T follicular helper cell (primary cell): ENCODE results near the gene TRERF1.

Experiments used
- DNase-seq: peaks from one replicate; pipeline ENCODE4 v3.0.0-alpha.2; 2020; ENCODE audit warnings: low read depth

The TRERF1 gene

GRCh38 chr6:42423244-42423643, 28.5 kb downstream of the TRERF1 start:
- no peak for DNase-seq

DNA sequence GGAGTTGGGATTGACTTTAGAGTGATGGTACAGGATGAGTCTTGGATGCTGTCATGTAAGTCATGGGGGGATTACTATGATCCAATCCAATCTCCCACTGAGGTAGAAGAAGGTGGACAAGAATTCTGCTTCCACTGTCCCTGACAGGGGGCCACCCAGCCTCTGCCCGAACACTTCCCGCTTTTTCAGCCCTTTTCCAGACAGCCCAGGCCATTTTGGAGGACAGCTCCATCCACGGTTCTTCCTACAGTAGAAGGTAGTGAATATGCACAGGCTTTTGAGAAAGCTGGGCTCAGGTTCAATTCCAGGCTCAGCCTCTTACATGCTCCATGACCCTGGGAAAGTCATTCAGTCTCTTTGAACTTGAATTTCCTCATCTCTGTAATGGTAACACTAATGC, 31.0 kb downstream of the TRERF1 start:
- no peak for DNase-seq

- no peak for DNase-seq
Observed at GRCh38 chr6:42419490-42420280, 32.0 kb downstream of the TRERF1 start.

DNA sequence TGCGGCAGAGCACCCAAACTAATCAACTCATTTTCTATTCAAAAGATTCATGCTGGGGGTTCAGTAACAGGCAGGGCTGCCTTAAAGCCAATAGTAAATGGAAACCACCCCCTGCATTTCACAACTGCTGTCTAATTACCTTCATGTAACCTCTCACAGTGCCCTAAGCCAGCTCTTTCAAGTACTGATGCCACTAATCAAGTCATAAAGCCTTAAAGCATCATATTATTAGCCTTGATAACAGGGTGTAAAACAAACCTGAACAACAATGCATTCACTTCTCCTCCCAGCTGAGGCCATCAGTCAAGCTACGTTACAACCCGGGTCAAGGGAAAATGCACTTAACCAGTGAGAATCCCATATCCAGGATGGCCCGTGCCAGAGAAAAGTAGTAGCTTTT, 33.0 kb downstream of the TRERF1 start:
- DNase-seq, result no peak

- no peak for DNase-seq
Observed at GRCh38 chr6:42417641-42418112, 34.0 kb downstream of the TRERF1 start.

- DNase-seq, result no peak
Observed at GRCh38 chr6:42411406-42411805, 40.3 kb downstream of the TRERF1 start.

GRCh38 chr6:42410861-42411260, 40.9 kb downstream of the TRERF1 start:
- DNase-seq, result no peak

DNA sequence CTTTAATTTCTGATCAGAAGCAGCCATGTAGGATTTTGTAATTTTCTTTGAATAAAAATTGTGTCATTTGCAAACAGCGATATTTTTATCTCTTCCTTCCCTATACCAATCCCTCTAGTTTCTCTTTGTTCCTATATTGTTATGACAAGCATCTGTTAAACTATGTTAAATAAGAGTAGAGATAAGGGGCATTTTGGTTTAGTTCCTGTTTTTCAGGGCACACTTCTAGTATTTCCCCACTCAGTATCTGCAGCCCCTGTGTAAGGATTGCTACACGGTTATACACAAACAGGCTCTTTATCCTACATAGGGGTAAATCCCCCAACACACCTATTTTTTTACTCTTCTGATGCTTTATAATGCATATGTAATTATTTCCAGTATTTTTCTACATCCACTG, 42.1 kb downstream of the TRERF1 start:
- no peak for DNase-seq

DNA sequence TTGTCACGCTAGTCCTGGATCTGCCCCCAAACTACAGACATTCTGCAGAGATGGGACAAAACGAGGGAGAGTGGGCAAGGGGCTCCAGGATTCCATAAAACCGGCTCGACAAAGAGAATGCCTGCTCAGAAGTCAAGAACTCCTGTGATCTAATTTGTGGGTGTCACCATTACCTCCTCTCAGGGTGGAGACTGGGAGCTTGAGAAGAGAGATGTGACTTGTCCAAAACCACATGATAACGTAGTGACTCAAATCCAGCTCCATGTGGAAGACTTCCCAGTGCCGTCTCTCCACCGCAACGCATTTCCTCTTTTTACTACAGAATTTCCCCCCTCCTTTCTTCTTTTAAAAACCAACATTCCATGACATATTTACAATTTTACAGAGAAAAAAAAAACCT, 44.3 kb downstream of the TRERF1 start:
- DNase-seq, result no peak

- DNase-seq, result no peak
Observed at GRCh38 chr6:42406306-42407280, 45.1 kb downstream of the TRERF1 start.

- DNase-seq, result no peak
Observed at GRCh38 chr6:42405021-42405420, 46.7 kb downstream of the TRERF1 start.

DNA sequence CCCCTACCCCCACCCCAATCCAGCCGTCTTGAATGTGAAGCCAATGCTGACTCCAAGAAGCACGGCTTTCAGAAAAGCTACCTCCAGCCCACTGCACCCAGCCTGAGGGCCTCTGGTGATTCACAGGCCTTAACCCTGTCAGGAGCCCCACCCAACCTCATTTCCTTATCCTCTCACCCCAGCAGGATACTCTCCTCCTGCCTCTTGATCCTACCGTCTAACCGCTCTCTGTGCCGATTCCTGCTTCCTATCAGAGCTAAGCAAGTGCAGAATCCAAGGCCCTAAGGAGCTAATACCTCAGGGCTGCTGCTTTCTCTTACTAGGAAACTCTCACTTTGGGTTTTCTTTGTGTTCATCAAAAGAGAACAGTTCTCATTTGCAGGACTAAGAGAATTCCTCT, 47.2 kb downstream of the TRERF1 start:
- no peak for DNase-seq

GRCh38 chr6:42403831-42404230, 47.9 kb downstream of the TRERF1 start:
- no peak for DNase-seq

GRCh38 chr6:42403421-42403820, 48.3 kb downstream of the TRERF1 start:
- no peak for DNase-seq

GRCh38 chr6:42402184-42402583, 49.5 kb downstream of the TRERF1 start:
- DNase-seq, result no peak

DNA sequence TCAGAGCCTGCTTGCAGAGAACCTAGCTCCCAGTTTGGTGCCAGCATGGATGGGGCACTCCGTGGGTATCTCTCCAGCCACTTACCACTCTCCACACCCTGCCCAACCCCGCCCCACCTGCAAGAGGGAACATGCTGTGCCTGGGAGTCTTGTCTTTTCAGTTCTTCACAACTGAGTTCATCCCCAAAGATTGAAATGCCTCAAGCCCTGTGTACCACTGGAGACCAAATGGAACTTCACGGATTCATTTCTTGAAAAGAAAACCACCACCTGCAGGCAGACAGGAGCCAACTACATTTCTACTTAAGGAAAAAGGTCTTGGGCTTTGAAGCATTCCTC, 50.1 kb downstream of the TRERF1 start:
- DNase-seq, result no peak

GRCh38 chr6:42400886-42401612, 50.7 kb downstream of the TRERF1 start:
- DNase-seq, result no peak

- no peak for DNase-seq
Observed at GRCh38 chr6:42400061-42400760, 51.5 kb downstream of the TRERF1 start.

- DNase-seq, result no peak
Observed at GRCh38 chr6:42396720-42397119, 55.0 kb downstream of the TRERF1 start.

DNA sequence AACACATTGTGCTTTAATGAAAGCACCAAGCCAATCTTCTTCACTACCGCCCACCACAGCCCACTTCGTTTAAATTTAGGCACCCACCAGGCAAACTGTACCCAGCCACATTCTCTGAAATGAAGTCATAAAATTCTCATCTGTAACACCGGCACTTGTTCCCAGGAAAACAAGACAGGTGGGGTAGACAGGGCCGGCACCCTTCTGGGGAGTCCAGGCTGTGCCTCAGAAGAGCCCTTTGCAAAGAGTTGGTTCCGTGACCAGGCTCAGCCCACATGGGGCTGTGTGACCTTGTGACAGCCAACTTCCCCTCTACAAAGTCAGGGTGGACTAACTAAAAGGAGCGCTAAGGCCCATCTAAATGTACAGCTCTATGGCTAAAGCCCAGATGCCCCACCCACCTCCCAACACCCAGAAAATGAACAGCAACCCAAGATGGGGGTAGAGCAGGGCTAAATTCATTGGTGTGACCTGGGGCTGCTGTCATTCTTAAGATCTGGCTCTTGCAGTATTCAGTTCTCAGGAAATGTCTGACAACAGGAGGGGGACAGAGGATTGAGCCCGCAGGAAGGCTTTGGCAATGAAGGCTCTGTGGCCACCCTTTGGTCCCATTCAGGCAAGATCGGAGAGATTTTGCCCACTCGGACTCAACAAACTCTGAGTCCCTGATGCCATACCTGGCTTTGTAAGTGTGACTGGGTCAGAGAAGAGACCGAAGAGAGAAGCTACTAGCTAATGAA, 56.7 kb downstream of the TRERF1 start:
- DNase-seq, result no peak

GRCh38 chr6:42394151-42394550, 57.6 kb downstream of the TRERF1 start:
- no peak for DNase-seq
